Spleen (tissue), 7 donors: ENCODE measurements around the gene CDH13.

ENCODE experiments used
- CTCF ChIP-seq, 11 experiments: fragments of 200-600 bp in 7 of 11; fragments of 450-650 bp in 4 of 11; sonication (generic) in 4 of 11; IDR thresholded peaks in 8 of 11; conservative IDR thresholded peaks in 3 of 11; 1 replicate in 7 of 11; 2 replicates in 4 of 11; pipeline versions ENCODE4 v1.4.0 to v1.8.0; 2016 to 2021; ENCODE audit warnings: antibody characterized with exemption in 11 of 11, inconsistent platforms in 4 of 11, mild to moderate bottlenecking in 1 of 11
- POLR2A ChIP-seq, 3 donors: fragments of 450-650 bp; IDR thresholded peaks; one replicate each; pipeline ENCODE4 v1.5.1; 2017; ENCODE audit warnings: antibody characterized with exemption in 3 of 3, mild to moderate bottlenecking in 1 of 3
- donor health status: DM: no; HTN: no; CAD: no; lungs with moderate emphysema.
- donor health status: DM: no; HTN: no; CAD: no.
- donor health status: DM: no; HTN: no; CAD: no.

- TF ChIP-seq CTCF (IDR thresholded peaks at IDR 0.05 in 8 of 11, conservative IDR thresholded peaks at IDR 0.05 in 3 of 11) (no peak), POLR2A (IDR thresholded peaks at IDR 0.05) (no peak)
Observed at GRCh38 chr16:83136924-83137323, 510.2 kb downstream of the CDH13 start.
